Duodenal mucosa (tissue), 2 donors: Measurements from ENCODE around the gene CASP6.

Source experiments
- H3K27ac ChIP-seq: one replicate; pipeline ENCODE4 v1.7.0; 2013; ENCODE audit warnings: low read depth, low read length
- H3K27me3 ChIP-seq, 2 donors: one replicate each; pipeline ENCODE4 v1.7.0; 2013; ENCODE audit warnings: low read length in 2 of 2, control low read depth in 1 of 2; ENCODE audit not compliant: insufficient read depth in 2 of 2, control insufficient read depth in 1 of 2
- H3K36me3 ChIP-seq, 2 donors: one replicate each; pipeline ENCODE4 v1.7.0; 2013; ENCODE audit warnings: low read length in 2 of 2, control low read depth in 1 of 2; ENCODE audit not compliant: insufficient read depth in 2 of 2, control insufficient read depth in 1 of 2
- H3K4me1 ChIP-seq, 2 donors: one replicate each; pipeline ENCODE4 v1.7.0; 2013; ENCODE audit warnings: low read length in 2 of 2, control low read depth in 1 of 2; ENCODE audit not compliant: insufficient read depth in 2 of 2, control insufficient read depth in 1 of 2
- H3K4me3 ChIP-seq, 2 donors: one replicate each; pipeline ENCODE4 v1.7.0; 2013; ENCODE audit warnings: low read length in 2 of 2, low read depth in 1 of 2
- H3K9ac ChIP-seq, 2 donors: one replicate each; pipeline ENCODE4 v1.7.0; 2013; ENCODE audit warnings: low read length in 2 of 2, low read depth in 1 of 2
- H3K9me3 ChIP-seq, 2 donors: one replicate each; pipeline ENCODE4 v1.7.0; 2013; ENCODE audit warnings: low read length in 2 of 2, control low read depth in 1 of 2; ENCODE audit not compliant: control insufficient read depth in 1 of 2

CASP6 gene

DNA sequence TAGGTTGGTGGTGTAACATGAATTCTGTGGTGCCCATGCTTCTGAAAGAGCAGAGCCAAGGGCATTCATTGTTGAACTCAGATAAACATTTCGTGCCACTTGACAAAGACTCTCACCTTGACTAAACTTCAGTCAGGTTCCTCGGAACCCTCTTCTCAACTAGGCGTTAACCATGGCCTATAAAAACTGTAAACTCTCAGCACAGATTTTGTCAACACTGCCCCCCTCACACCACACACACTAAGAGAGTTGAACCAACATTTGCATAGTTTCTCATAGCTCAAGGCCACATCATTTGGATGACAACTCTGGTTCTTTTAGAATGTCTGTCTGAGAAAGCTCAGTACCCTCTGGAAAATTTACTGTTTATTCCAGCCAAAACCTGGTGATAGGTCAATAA lies 28.1 kb downstream of the CASP6 start:
- Histone ChIP-seq H3K27me3 (no peaks in the 10 kb centered on the region), H3K36me3 (no peaks in the 10 kb centered on the region), H3K27ac (no peak overlapping the region), H3K9me3 (no peaks in the 10 kb centered on the region), H3K9ac (no peak overlapping the region), H3K4me1 (no peaks in the 10 kb centered on the region), H3K4me3 (no peak overlapping the region)

DNA sequence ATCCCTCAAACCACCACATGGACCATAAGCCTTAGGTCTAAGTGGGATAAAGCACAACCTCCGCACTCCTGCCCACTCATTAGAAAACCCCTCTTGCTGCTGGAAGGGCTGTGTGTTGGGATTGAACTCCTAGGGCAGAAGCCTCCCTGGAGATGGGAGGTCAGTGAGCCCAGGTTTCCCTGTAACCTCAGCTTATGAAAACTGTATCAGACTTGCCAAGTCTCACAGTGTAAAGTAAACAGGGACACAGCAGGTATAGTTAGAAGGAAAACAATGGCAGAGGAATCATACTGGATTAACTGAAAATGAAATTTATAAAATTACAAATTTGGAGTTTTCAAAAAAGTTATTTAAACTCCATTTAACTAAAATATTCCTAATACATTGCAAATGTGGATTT lies 29.9 kb downstream of the CASP6 start:
- Histone ChIP-seq H3K27me3 (no peaks in the 10 kb centered on the region), H3K27ac (no peak overlapping the region)

GRCh38 chr4:109672169-109672930 lies 30.9 kb downstream of the CASP6 start:
- Histone ChIP-seq H3K9ac (no peak overlapping the region), H3K27ac (no peak overlapping the region), H3K9me3 (no peaks in the 10 kb centered on the region), H3K27me3 (no peaks in the 10 kb centered on the region), H3K4me1 (no peaks in the 10 kb centered on the region), H3K4me3 (no peak overlapping the region), H3K36me3 (no peaks in the 10 kb centered on the region)

More for the DNA sequence above, 29.9 kb downstream of the CASP6 start:
- no peak overlapping the region for H3K4me3 ChIP-seq
- H3K9me3 ChIP-seq, result no peaks in the 10 kb centered on the region
- H3K4me1 ChIP-seq, result no peaks in the 10 kb centered on the region
- no peak overlapping the region for H3K9ac ChIP-seq
- no peaks in the 10 kb centered on the region for H3K36me3 ChIP-seq

- Histone ChIP-seq H3K27me3 (no peaks in the 10 kb centered on the region), H3K9me3 (no peaks in the 10 kb centered on the region), H3K9ac (no peak overlapping the region), H3K36me3 (no peaks in the 10 kb centered on the region), H3K27ac (no peak overlapping the region), H3K4me3 (no peak overlapping the region), H3K4me1 (no peaks in the 10 kb centered on the region)
Observed at GRCh38 chr4:109671350-109671749, 31.9 kb downstream of the CASP6 start.

GRCh38 chr4:109665783-109666485 lies 37.3 kb downstream of the CASP6 start:
- Histone ChIP-seq H3K27me3 (no peaks in the 10 kb centered on the region), H3K36me3 (peaks cover 0 to 3% of the 10 kb centered on the region in 2 donors), H3K9ac (no peak overlapping the region), H3K27ac (no peak overlapping the region), H3K4me3 (no peak overlapping the region), H3K4me1 (no peaks in the 10 kb centered on the region), H3K9me3 (no peaks in the 10 kb centered on the region)

DNA sequence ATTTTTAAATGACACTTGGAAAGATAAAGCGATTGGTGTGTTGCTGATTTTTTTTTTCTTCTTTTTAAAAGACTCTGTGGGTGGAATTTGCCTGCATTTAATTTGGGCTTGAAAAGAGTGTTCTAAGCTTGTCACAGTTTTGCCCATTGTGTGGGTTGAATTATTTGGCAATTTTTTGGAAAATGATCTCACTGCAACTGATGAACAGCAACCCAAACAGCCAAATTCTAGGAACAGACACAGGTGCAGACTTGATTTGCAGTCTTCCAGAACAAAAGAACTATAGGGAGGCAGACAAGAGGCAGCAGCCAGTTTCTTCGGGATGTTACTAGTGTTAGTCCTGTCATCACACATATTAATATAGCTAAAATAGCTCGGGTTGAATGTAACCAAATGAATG lies 40.5 kb downstream of the CASP6 start:
- no peaks in the 10 kb centered on the region for H3K27me3 ChIP-seq
- H3K9ac ChIP-seq, result no peak overlapping the region
- H3K4me1 ChIP-seq, result no peaks in the 10 kb centered on the region
- H3K36me3 ChIP-seq, result peaks cover 0 to 3% of the 10 kb centered on the region in 2 donors
- H3K9me3 ChIP-seq, result no peaks in the 10 kb centered on the region
- no peak overlapping the region for H3K4me3 ChIP-seq
- no peak overlapping the region for H3K27ac ChIP-seq

GRCh38 chr4:109662116-109662515 lies 41.1 kb downstream of the CASP6 start:
- Histone ChIP-seq H3K36me3 (peaks cover 0 to 3% of the 10 kb centered on the region in 2 donors), H3K27ac (no peak overlapping the region), H3K9ac (no peak overlapping the region), H3K4me3 (no peak overlapping the region), H3K27me3 (no peaks in the 10 kb centered on the region), H3K4me1 (no peaks in the 10 kb centered on the region), H3K9me3 (no peaks in the 10 kb centered on the region)

DNA sequence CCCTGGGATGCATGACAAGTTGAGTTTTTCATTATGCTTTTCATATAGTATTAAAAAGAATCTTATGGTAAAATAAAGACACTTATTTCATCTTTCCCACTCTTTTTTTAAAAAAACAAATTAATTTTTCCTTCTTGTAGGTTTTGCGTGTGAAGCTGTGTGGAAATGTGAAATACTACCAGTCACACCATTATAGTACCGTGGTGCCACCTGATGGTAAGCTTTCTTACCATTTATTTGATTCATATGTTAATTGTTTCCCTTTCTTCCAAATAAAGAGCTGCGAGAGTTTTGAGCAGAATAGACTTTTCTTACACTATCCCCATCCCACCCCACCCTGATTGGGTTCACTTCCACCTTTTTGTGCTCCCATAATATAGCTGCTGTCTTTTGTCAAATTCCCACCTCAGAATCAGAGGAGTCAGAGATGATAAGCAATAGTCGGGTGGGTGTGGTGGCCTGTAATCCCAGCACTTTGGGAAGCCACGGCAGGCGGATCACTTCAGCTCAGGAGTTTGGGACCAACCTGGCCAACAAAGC lies 44.3 kb downstream of the CASP6 start:
- peaks cover 0 to 3% of the 10 kb centered on the region in 2 donors for H3K36me3 ChIP-seq
- H3K4me1 ChIP-seq, result no peaks in the 10 kb centered on the region
- H3K9me3 ChIP-seq, result no peaks in the 10 kb centered on the region
- H3K27me3 ChIP-seq, result no peaks in the 10 kb centered on the region
- no peak overlapping the region for H3K27ac ChIP-seq
- no peak overlapping the region for H3K4me3 ChIP-seq
- no peak overlapping the region for H3K9ac ChIP-seq

- H3K4me1 ChIP-seq, result no peaks in the 10 kb centered on the region
- H3K4me3 ChIP-seq, result no peak overlapping the region
- no peaks in the 10 kb centered on the region for H3K9me3 ChIP-seq
- H3K36me3 ChIP-seq, result peaks cover 0 to 3% of the 10 kb centered on the region in 2 donors
- H3K9ac ChIP-seq, result no peak overlapping the region
- H3K27ac ChIP-seq, result no peak overlapping the region
- H3K27me3 ChIP-seq, result no peaks in the 10 kb centered on the region
Observed at GRCh38 chr4:109657854-109658418, 45.3 kb downstream of the CASP6 start.

- H3K4me1 ChIP-seq, result no peaks in the 10 kb centered on the region
- H3K36me3 ChIP-seq, result no peaks in the 10 kb centered on the region
- H3K9ac ChIP-seq, result no peak overlapping the region
- no peaks in the 10 kb centered on the region for H3K27me3 ChIP-seq
- no peak overlapping the region for H3K27ac ChIP-seq
- no peak overlapping the region for H3K4me3 ChIP-seq
- no peaks in the 10 kb centered on the region for H3K9me3 ChIP-seq
Observed at GRCh38 chr4:109655396-109655795, 47.8 kb downstream of the CASP6 start.
